ENCODE measurements around the gene ZNRF2.
A peak's percentile ranks its signal among the peaks of the same experiment; 100 is the strongest.

ZNRF2 gene

DNA sequence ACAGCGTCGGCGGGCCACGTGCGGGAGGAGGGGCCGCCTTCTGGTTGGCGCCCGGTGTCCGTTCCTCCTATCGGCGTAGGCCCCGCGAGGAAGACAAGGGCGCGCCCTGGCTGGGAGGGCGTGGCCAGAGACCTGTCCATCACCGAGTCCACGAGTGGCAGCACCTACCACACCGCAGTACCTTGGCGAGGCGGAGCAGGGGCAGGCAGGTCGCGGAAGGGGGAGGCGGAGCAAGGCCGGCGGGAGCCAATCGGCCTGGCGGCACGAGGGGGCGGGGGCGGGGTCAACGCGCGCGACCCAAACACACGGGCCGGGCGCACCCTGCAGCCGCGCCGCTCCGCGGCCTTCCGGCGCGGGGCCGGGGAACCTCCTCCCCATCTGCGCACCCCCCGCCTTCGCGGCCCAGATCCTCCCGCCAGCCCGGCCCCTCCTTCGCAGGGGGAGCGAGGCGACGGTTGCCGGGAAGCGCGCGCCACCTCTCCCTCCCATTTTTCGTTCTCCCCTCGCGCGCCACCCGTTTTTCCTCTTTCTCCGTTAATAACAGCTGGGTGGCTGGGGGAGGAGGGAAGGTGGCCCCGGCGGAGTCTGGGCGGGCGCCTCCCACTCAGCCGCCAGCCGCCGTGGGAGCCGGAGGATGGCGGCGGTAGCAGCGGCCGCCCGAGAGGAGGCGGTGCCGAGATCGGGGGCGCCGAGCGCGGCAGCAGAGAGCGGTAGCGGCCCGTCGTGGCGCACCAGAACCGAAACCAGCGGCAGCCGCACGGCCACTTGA lies at the start of gene ZNRF2:
Gene ZNRF2, plus strand, starts transcription at position 300 of the 769 bp plus-strand sequence. CDS start 761 bp downstream, outside the sequence.
- peak; percentile 94 for DNase-seq

DNA sequence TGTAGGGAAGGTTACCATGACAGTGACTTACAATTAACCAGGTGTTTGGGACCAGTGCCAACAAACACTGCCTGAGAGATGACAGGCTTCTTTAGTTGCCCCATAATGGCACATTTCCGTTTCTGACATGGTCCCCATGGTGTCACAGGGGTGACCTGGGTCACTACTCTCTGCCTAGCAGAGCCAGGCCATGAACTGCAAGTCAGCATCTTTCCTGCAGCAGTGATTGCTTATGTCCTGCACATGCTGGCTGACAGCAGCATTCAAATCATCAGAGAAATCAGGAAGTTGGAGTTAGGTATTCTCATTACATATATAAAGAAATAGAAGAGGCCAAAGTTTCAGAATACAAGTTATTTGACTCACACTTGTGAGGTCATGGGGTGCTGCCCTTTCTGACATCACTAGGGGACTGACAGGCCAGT lies 47.1 kb upstream of the ZNRF2 start:
- DNase-seq: no peak

DNA sequence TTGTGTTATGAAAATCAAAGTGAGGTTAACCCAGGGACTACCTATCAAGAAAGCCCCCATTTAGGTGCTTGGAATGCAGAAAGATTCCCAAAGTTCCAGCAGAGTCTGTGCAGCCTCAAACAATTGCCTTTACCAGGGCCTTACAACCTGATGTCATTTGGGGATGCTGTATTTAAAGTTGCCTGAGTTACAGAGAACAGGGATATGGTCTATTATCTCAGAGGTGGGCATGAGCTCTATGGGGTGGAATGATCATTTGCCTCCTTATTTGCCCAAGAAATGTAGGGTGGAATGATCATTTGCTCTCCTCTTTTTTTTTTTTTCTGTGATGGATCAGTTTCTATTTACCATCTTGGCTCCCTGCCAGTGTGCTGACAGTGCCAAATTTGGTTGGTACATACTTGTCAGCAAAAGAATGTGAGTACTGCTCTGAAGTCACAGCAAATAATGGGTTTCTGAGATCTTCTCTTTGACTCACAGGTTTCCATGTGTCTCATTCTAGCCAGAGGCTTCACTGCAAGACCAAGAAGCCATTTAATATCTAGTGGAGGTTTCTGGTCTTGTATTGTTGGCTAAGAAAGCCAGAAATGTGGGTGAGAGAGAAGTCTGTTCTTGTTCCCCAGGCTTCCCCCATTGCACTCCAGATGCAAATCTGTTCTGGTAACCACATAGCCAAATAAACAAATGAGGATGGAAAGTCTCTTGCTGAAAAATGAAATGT lies 45.5 kb upstream of the ZNRF2 start:
- no peak for DNase-seq

- DNase-seq: no peak
Observed at GRCh38 chr7:30240106-30240800, 44.1 kb upstream of the ZNRF2 start.

DNA sequence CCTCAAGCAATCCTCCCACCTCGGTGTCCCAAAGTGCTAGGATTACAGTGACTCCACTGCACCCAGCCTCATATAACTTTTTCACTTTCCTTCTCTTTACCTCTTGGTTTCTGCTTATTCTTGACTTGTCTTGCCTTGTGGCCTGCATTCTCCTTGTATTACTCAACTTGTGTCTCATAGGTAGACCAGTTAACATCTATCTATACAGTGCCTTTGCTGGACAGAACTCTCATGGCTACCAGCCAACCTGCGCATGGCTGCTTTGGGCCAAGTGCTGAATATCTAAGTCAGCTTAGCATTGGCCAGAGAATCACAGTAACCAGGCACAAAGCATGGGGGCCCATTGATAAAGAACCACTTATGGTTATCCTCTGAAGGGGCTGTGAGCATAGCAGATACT lies 42.6 kb upstream of the ZNRF2 start:
- no peak for DNase-seq

DNA sequence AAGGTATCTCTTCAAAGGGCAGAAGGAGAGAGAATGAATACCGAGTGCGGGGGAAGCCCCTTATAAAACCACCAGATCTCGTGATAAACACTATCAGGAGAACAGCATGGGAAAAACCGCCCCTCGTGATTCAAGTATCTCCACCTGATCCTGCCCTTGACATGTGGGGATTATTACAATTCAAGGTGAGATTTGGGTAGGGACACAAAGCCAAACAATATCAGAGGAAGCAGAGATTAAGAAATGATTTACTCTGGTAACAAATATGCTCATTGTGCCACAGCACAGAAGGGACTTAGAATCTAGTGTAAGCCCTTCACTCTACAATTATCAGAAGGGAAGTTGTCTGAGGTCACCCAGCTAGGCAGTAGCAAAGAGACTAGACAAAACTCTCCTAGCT lies 40.1 kb upstream of the ZNRF2 start:
- DNase-seq: no peak

GRCh38 chr7:30245913-30246312 lies 38.5 kb upstream of the ZNRF2 start:
- no peak for DNase-seq

- no peak for DNase-seq
Observed at GRCh38 chr7:30246392-30246791, 38.0 kb upstream of the ZNRF2 start.

GRCh38 chr7:30247541-30248401 lies 36.6 kb upstream of the ZNRF2 start:
- DNase-seq: no peak

GRCh38 chr7:30249316-30249715 lies 35.1 kb upstream of the ZNRF2 start:
- no peak for DNase-seq

DNA sequence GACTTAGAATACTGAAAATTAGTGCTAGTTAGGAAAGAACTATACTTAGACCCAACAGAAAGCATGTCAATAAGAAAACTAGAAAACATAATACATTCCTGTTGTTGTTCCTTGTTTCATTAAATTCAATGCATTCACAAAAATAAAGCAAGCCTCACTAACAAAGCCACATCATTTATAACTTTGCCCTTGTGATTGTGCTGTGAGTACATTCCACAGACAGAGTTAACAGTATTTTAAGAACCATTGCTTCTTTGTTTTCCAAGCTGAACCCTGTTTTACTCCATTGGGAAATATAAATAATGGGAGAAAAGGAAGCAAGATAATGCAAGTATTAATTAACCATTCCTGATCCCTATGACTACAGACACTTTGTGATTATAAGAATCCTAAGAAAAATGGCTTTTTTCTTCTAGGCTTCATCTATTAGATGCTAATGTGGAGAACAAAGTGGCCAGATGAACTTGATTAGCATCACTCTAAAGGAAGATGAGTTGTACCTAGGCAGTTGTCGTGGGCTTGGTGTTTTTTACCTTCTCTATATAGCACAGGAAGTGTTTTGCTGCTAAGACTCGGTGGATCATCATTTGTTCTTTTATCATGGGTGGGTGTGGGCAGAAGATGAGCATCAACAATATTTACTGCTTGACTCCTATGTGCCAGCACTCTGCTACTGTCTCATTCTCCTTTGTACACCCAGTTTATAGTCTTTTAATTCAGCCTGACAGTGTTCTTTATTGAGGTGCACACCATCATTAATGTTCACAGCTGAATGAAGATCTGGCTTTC lies 34.2 kb upstream of the ZNRF2 start:
- DNase-seq: no peak

DNA sequence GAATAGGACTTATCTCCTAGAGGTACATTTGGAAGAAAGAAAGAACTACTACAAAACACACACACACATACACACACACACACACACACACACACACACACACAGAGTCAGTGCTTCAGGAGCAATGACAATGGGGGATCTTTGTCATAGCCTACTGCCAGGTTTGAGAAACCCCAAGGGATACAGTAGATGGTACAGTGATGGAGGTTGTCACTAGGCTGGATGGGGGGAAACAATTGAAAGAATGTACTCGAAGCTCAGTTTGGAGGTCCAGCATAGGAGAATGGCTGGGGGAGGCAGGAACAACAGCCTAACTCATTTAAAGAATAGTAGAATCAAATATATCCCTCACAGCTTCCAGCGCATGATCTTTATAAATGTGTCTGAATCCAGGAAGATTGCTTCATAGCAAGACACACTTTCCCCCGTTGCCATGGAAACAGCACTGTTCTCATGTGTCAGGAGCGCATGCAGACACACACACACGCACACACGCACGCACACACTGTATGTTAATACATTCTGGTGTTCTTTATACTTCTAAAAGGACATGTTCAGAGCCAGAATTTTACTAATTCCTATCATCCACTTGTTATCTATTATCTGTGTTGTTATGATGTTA lies 32.6 kb upstream of the ZNRF2 start:
- no peak for DNase-seq

GRCh38 chr7:30252885-30253795 lies 31.3 kb upstream of the ZNRF2 start:
- DNase-seq: no peak

- no peak for DNase-seq
Observed at GRCh38 chr7:30253796-30254165, 30.6 kb upstream of the ZNRF2 start.

GRCh38 chr7:30254248-30254647 lies 30.1 kb upstream of the ZNRF2 start:
- DNase-seq: no peak

GRCh38 chr7:30254717-30255063 lies 29.7 kb upstream of the ZNRF2 start:
- no peak for DNase-seq

DNA sequence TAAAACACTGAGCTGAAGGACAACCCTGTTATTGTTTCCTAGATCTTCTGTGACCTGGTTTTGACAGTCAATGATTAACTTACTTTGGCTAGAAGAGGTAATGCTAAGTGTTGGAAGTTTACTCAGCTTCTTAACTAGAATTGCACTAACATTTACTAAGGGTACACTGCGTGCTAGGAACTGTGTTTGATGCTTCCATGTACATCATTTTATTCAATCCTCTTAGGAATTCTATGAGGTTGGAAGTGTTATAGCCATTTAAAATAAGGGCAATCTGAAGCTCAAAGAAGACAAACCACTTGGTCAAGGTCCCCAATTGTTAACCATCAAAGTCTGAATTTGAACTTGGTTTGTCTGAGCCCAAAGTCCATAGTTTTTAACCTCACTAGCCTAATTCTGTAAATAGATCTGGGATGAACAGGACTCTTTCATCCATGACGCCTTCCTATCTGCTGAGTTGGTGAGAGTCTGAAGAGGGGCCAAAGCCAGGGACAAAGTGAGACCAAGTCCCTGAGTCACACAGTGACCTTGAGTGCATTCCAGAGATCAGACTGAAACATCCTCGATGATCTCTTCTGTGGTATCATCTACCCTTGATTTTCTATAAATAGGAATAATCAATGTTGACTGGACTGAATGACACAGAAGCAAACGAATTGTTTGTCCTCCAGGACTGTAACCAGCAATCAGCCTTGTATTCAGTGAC lies 29.2 kb upstream of the ZNRF2 start:
- no peak for DNase-seq

- no peak for DNase-seq
Observed at GRCh38 chr7:30256349-30256858, 28.0 kb upstream of the ZNRF2 start.

DNA sequence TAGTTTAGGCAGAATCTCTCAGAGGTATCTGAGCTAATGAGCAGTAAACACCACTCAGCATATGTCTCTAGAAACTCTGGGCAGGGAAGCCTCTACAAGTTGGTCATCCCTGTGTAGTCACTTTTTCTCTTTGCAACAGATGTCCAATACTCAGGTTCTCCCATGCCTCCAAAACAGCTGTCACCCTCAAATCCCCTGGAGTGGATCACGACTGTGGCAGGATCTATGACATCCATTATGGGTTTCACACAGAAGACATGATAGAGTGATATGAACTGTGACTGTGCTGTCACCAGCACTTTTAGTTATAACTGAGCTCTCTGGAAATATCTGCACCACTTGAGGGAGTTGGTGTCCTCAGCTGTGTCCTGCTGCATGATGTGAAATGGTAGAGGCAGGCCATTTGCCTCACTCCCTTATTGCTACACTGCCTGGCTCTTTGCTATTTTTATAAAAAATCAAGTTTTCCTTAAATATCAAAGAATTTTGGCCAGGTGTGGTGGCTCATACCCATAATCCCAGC lies 24.1 kb upstream of the ZNRF2 start:
- no peak for DNase-seq
